GM12878 (cell line): ENCODE data around the gene SH2B2. TPM values are rescaled to one million over a fixed set of nuclear protein-coding genes. Genes with fewer than 3 reads are reported as not detected.

Experiments
- ATAC-seq: fragments of 200-7000 bp; cut with Tn5 transposase; 3 replicates; pipeline ENCODE4 v1.9.1; 2020; ENCODE audit warnings: mild to moderate bottlenecking, moderate library complexity
- BruUV-seq: library from RNA; stranded (reverse); fragments of 400-500 nt; replicated peaks from 2 replicates; lab custom pipeline; 2021; lab: Mats Ljungman, UMichigan
- CTCF ChIA-PET: fragments of 300-600 bp; sonication (Branson Sonifier 250); formaldehyde crosslinking; extraction: SDS; loops from one replicate; lab custom pipeline; 2021; ENCODE audit warnings: inconsistent platforms; lab: Yijun Ruan, JAX
- POLR2A ChIA-PET: fragments of 350-600 bp; formaldehyde crosslinking; extraction: SDS; loops from one replicate; lab custom pipeline; 2021; ENCODE audit warnings: inconsistent platforms; lab: Charles Lee
- RAD21 ChIA-PET: fragments of 300-600 bp; sonication (Branson Sonifier 250); formaldehyde crosslinking; loops from one replicate; lab custom pipeline; 2023; ENCODE audit warnings: antibody characterized with exemption; ENCODE audit not compliant: unreplicated experiment; lab: Charles Lee
- SMC1A ChIA-PET: fragments of 300-600 bp; sonication (Branson Sonifier 250); formaldehyde crosslinking; loops from one replicate; lab custom pipeline; 2023; ENCODE audit not compliant: unreplicated experiment, uncharacterized antibody; lab: Charles Lee
- DNase-seq: peaks from one replicate; pipeline ENCODE4 v3.0.0-alpha.2; 2011; ENCODE audit warnings: low read depth, low spot score
- FAIRE-seq: peaks from 3 replicates; lab custom pipeline; 2011; peaks lifted over from hg19 to GRCh38; lab: Jason Lieb, UNC
- H2AFZ ChIP-seq: 2 replicates; pipeline ENCODE4 v1.6.0; 2011; ENCODE audit warnings: low read depth, low read length, control low read depth; ENCODE audit not compliant: control insufficient read depth
- H3K27ac ChIP-seq: 2 replicates; pipeline ENCODE4 v1.5.1; 2011; ENCODE audit warnings: control low read depth; ENCODE audit not compliant: control insufficient read depth, insufficient read depth
- H3K27me3 ChIP-seq, 2 experiments: replicated peaks in 1 of 2; 2 replicates each; pipeline versions ENCODE4 v1.6.0 to v1.6.1; 2011; ENCODE audit warnings: low read length in 1 of 2; ENCODE audit not compliant: control insufficient read depth in 2 of 2, insufficient read depth in 2 of 2
- H3K36me3 ChIP-seq, 2 experiments: 2 replicates each; pipeline ENCODE4 v1.5.1; 2011; ENCODE audit warnings: low read length in 1 of 2; ENCODE audit not compliant: control insufficient read depth in 2 of 2, insufficient read depth in 2 of 2
- H3K4me1 ChIP-seq: 2 replicates; pipeline ENCODE4 v1.6.1; 2011; ENCODE audit warnings: mild to moderate bottlenecking, low read length, moderate library complexity, mixed read lengths; ENCODE audit not compliant: control insufficient read depth, insufficient read depth
- H3K4me2 ChIP-seq: 2 replicates; pipeline ENCODE4 v1.6.0; 2011; ENCODE audit warnings: control low read depth; ENCODE audit not compliant: control insufficient read depth, insufficient read depth
- H3K4me3 ChIP-seq: fragments of 200-600 bp; sonication (generic); 2 replicates; pipeline ENCODE4 v1.5.1; 2016
- H3K79me2 ChIP-seq: 2 replicates; pipeline ENCODE4 v1.6.0; 2011; ENCODE audit warnings: low read length; ENCODE audit not compliant: control insufficient read depth, insufficient read depth
- H3K9ac ChIP-seq: 2 replicates; pipeline ENCODE4 v1.8.0; 2011; ENCODE audit warnings: low read length, control low read depth, mixed read lengths; ENCODE audit not compliant: control insufficient read depth, insufficient read depth
- H3K9me3 ChIP-seq: replicated peaks from 3 replicates; pipeline ENCODE4 v1.5.1; 2011; ENCODE audit warnings: mild to moderate bottlenecking, low read length; ENCODE audit not compliant: control insufficient read depth, insufficient read depth
- H4K20me1 ChIP-seq: 2 replicates; pipeline ENCODE4 v1.6.0; 2011; ENCODE audit not compliant: control insufficient read depth, insufficient read depth
- CHD1 ChIP-seq: IDR thresholded peaks from 2 replicates; pipeline ENCODE4 v1.6.1; 2012; ENCODE audit warnings: low read depth, low read length, improper control_type of control experiment
- SIN3A ChIP-seq: IDR thresholded peaks from 2 replicates; pipeline ENCODE4 v1.6.1; 2012; ENCODE audit warnings: low read depth, low read length, improper control_type of control experiment
- TBL1XR1 ChIP-seq: IDR thresholded peaks from 2 replicates; pipeline ENCODE4 v1.6.1; 2012; ENCODE audit warnings: low read depth, low read length, improper control_type of control experiment
- WRNIP1 ChIP-seq: IDR thresholded peaks from 2 replicates; pipeline ENCODE4 v1.6.1; 2011; ENCODE audit warnings: low read depth, low read length, improper control_type of control experiment, borderline replicate concordance
- whole genome bisulfite sequencing: methylation state at CpG from one replicate; pipeline ENCODE4 v1.1.6; 2016; ENCODE audit warnings: low lambda C conversion rate; ENCODE audit not compliant: insufficient replicate concordance, insufficient coverage; ENCODE audit errors: missing lambda C conversion rate; 5-methylcytosine and 5-hydroxymethylcytosine counted together
- in situ Hi-C: fragments of 300-500 bp; cut with MboI; formaldehyde crosslinking; loops from 9 replicates; pipeline ENCODE4 v1.14.3; 2018; ENCODE audit warnings: mixed read lengths
- intact Hi-C: fragments of 100-400 bp; cut with micrococcal nuclease; formaldehyde crosslinking; loops from one replicate; pipeline ENCODE4 v1.14.2; 2022; ENCODE audit not compliant: unreplicated experiment
- polyA plus RNA-seq, 11 experiments: library from polyadenylated mRNA; depleted of rRNA in 4 of 11; unstranded in 6 of 11; stranded (reverse) in 5 of 11; fragments of >200 nt; fragmentation: Nextera tagmentation in 4 of 11; fragmentation: Illumina TruSeq in 1 of 11; extraction: Ambion mirVana in 4 of 11; extraction: Trizol in 1 of 11; gene quantifications; 1 replicate in 1 of 11; 2 replicates in 10 of 11; pipeline versions ENCODE4 v1.2.1 to v1.2.3, GENCODE V29; 2011 to 2016; ENCODE audit warnings: inconsistent platforms in 2 of 11, missing spikeins in 2 of 11, low read depth in 1 of 11
- total RNA-seq, 4 experiments: library from RNA; depleted of rRNA in 3 of 4; stranded (reverse); fragments of >200 nt in 3 of 4; fragmentation: Illumina TruSeq in 1 of 4; extraction: Trizol in 1 of 4; gene quantifications; 2 replicates each; pipeline versions ENCODE4 v1.2.1 to v1.2.3, GENCODE V29; 2013 to 2021

SH2B2 gene
- total and polyA plus RNA-seq, 10 of the 15 experiments (the other 5 are each of a cell fraction or from before 2014, with no cell fraction given): 0.13 to 55.1 (median 7.4) TPM; not detected in 1

DNA sequence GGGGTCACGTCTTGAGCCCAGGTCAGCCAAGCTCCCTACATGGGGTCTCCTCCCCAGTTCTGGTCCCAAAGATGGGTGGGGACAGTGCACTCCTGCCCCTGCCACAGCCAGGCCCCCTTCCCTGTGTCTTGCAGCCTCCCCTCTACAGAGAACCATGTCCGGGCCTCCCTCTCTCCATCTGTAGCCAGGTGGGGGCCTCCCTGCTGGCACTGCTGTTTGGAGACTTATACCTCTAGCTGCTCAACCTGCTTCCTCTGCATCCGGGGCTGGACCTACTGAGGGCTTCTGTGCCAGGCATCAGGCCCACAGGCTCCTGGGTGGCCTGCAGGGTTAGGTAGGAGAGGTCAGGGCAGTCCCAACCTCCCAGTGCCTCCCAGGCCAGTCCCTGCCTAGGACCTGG lies 7.9 kb downstream of the SH2B2 start:
- H3K27me3 ChIP-seq: no peaks in the 10 kb centered on the region
- H3K4me3 ChIP-seq: no peak overlapping the region
- ATAC-seq (no peak), DNase-seq (no peak), FAIRE-seq (no peak)
- peak overlapping the region; percentile 89 for H3K4me2 ChIP-seq
- H4K20me1 ChIP-seq: no peaks in the 10 kb centered on the region; the same call in 1 of the 2 replicates
- ChIA-PET POLR2A (no interaction called here), SMC1A (interaction anchor here (0.6 to 1.3 kb wide), 3 partner anchors 9 to 16 kb away, joined by 3 to 4 read pairs (median 3); no protein-coding TSS in a partner anchor), RAD21 (interaction anchor here (1.0 to 2.9 kb wide), 3 partner anchors 9 to 12 kb away, joined by 4 to 13 read pairs (median 10); no protein-coding TSS in a partner anchor), CTCF (interaction anchor here (1.3 kb wide), 1 partner anchor 15 kb away, joined by 3 read pairs; no protein-coding TSS in a partner anchor)
- in situ Hi-C loops (no loop called here), intact Hi-C loops (no loop called here)
- peaks cover 76% of the 10 kb centered on the region for H3K79me2 ChIP-seq
- WGBS: 71% methylated on average over 2 of the region's 3 CpGs
- H3K4me1 ChIP-seq: peaks cover 69% of the 10 kb centered on the region
- TF ChIP-seq WRNIP1 (no peak), SIN3A (no peak), TBL1XR1 (no peak), CHD1 (no peak)
- no peaks in the 10 kb centered on the region for H3K9me3 ChIP-seq
- peak overlapping the region; percentile 37; the same call in 1 of the 2 replicates for H3K27ac ChIP-seq
- H3K36me3 ChIP-seq: peaks cover 0 to 3% of the 10 kb centered on the region in 2 experiments; a peak in 3 of 4 replicates
- no peak overlapping the region for H2AFZ ChIP-seq
- BruUV-seq: no TSS peak
- H3K9ac ChIP-seq: no peak overlapping the region
